Activated CD8-positive, alpha-beta T cell treated with anti-CD3 and anti-CD28 coated beads for 36 hours (primary cell): ENCODE data around the gene MAGI2. TPM values are rescaled to one million over a fixed set of nuclear protein-coding genes. Genes with fewer than 3 reads are reported as not detected.
A peak's percentile ranks its signal among the peaks of the same experiment; 100 is the strongest.
"Not testable (repeated sequence)": the region's sequence is repeated elsewhere in the genome, so short reads cannot be mapped to it uniquely, and the experiment has no call there.

Experiments
- ATAC-seq: fragments of 200-7000 bp; cut with Tn5 transposase; one replicate; pipeline ENCODE4 v1.10.0; 2021; ENCODE audit warnings: mild to moderate bottlenecking, moderate library complexity
- CTCF ChIA-PET: fragments of 350-600 bp; sonication (Branson Sonifier 250); formaldehyde crosslinking; loops from one replicate; lab custom pipeline; 2021; ENCODE audit warnings: antibody characterized with exemption; lab: Charles Lee
- POLR2A ChIA-PET: fragments of 350-600 bp; sonication (Branson Sonifier 250); formaldehyde crosslinking; loops from one replicate; lab custom pipeline; 2021; ENCODE audit warnings: antibody characterized with exemption; lab: Charles Lee
- DNase-seq: peaks from one replicate; pipeline ENCODE4 v3.0.0-alpha.2; 2020
- H3K27ac Mint-ChIP-seq: one replicate; pipeline ENCODE4 v1.8.0; 2021; ENCODE audit warnings: mild to moderate bottlenecking, mixed read lengths
- H3K27me3 Mint-ChIP-seq: one replicate; pipeline ENCODE4 v1.8.0; 2021; ENCODE audit warnings: mixed read lengths
- H3K36me3 Mint-ChIP-seq: one replicate; pipeline ENCODE4 v1.8.0; 2021; ENCODE audit warnings: low read depth, mixed read lengths
- H3K4me1 Mint-ChIP-seq: one replicate; pipeline ENCODE4 v1.8.0; 2021; ENCODE audit warnings: low read depth, mixed read lengths
- H3K4me3 Mint-ChIP-seq: one replicate; pipeline ENCODE4 v1.8.0; 2021; ENCODE audit warnings: mild to moderate bottlenecking, moderate library complexity, mixed read lengths
- H3K9me3 Mint-ChIP-seq: one replicate; pipeline ENCODE4 v1.8.0; 2021; ENCODE audit warnings: mixed read lengths
- intact Hi-C: fragments of 100-400 bp; cut with micrococcal nuclease; formaldehyde crosslinking; loops from one replicate; pipeline ENCODE4 v1.10.0; 2022
- total RNA-seq, 2 experiments: library from RNA; stranded (reverse); gene quantifications; one replicate each; pipeline ENCODE4 v1.2.3, GENCODE V29; 2021
- TF ChIP-seq, protein P1 (sequence below): fragments of 200-600 bp; IDR thresholded peaks from one replicate; pipeline ENCODE4 v1.8.0; 2022; ENCODE audit warnings: antibody characterized with exemption, mild to moderate bottlenecking

The MAGI2 gene
- total RNA-seq, 2 experiments from 2014 or later, result 0.04 to 0.09 TPM

DNA sequence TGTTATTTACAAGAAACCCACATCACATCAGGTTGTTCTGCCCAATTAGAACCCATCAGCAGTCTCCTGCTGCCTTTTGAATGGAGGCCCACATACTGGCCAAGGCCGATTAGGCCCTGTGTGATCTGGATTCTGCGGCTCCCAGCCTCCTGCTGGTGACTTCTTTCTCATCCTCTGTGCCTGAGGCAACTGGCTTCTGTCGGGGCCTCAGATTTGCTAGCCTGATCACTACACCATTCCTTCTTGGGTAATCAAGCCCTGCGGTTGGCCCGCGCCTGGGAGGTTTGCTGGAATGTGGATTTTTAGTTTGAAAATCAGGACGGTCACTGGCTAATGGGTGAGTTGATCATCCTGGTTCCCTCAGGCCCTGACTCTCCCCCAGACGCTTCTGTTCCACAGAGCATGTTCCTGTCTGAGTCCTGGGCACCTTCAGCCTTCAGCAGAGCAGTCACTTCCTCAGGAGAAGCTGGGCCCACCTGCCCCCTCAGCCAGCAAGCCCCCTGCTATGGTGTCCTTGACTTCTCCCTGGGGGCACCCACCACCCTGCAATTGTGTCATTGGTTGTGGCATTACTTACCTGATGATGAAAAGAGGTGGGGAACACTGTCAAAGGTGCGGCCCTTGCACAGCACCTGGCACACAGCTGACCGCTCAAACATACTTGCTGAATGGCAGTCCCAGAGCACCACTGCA lies 1447.3 kb downstream of the MAGI2 start:
- TF ChIP-seq, protein P1, sequence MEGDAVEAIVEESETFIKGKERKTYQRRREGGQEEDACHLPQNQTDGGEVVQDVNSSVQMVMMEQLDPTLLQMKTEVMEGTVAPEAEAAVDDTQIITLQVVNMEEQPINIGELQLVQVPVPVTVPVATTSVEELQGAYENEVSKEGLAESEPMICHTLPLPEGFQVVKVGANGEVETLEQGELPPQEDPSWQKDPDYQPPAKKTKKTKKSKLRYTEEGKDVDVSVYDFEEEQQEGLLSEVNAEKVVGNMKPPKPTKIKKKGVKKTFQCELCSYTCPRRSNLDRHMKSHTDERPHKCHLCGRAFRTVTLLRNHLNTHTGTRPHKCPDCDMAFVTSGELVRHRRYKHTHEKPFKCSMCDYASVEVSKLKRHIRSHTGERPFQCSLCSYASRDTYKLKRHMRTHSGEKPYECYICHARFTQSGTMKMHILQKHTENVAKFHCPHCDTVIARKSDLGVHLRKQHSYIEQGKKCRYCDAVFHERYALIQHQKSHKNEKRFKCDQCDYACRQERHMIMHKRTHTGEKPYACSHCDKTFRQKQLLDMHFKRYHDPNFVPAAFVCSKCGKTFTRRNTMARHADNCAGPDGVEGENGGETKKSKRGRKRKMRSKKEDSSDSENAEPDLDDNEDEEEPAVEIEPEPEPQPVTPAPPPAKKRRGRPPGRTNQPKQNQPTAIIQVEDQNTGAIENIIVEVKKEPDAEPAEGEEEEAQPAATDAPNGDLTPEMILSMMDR, result no peak
- ChIA-PET CTCF (no interaction called here), POLR2A (no interaction called here)
- H3K4me1 Mint-ChIP-seq, result no peaks in the 10 kb centered on the region
- H3K27ac Mint-ChIP-seq, result no peak overlapping the region
- intact Hi-C loops, result no loop called here
- DNase-seq (no peak), ATAC-seq (no peak)
- H3K36me3 Mint-ChIP-seq, result no peaks in the 10 kb centered on the region
- H3K27me3 Mint-ChIP-seq, result no peaks in the 10 kb centered on the region
- H3K4me3 Mint-ChIP-seq, result no peak overlapping the region
- no peaks in the 10 kb centered on the region for H3K9me3 Mint-ChIP-seq

DNA sequence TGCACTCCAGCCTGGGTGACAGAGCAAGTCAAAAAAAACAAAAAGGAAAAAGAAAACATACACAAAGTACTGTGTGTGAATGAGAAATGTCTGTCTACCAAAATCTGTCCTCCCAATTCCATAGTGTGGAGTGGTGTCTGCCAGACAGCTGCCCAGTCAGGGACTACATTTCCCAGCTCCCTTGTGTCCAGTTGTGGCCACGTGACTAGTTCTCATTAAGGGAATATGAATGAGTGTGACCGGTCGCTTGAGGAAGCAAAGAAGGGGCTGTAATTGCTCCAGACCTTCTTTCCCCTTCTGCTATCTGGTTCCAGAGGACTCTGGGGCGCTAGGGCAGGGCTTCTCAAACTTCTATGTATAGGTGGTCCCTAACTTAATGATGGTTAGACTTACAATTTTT lies 1450.8 kb downstream of the MAGI2 start:
- H3K36me3 Mint-ChIP-seq, result no peaks in the 10 kb centered on the region
- no peak for DNase-seq
- ATAC-seq, result no peak
- intact Hi-C loops, result no loop called here
- no peaks in the 10 kb centered on the region for H3K4me1 Mint-ChIP-seq
- H3K9me3 Mint-ChIP-seq, result peaks cover 3% of the 10 kb centered on the region
- ChIA-PET CTCF (interaction anchor here (1.8 kb wide), 1 partner anchor 37 kb away, joined by 6 read pairs; no protein-coding TSS in a partner anchor), POLR2A (no interaction called here)
- TF ChIP-seq, protein P1, result no peak
- no peak overlapping the region for H3K27ac Mint-ChIP-seq
- no peak overlapping the region for H3K4me3 Mint-ChIP-seq
- H3K27me3 Mint-ChIP-seq, result peaks cover 3% of the 10 kb centered on the region

DNA sequence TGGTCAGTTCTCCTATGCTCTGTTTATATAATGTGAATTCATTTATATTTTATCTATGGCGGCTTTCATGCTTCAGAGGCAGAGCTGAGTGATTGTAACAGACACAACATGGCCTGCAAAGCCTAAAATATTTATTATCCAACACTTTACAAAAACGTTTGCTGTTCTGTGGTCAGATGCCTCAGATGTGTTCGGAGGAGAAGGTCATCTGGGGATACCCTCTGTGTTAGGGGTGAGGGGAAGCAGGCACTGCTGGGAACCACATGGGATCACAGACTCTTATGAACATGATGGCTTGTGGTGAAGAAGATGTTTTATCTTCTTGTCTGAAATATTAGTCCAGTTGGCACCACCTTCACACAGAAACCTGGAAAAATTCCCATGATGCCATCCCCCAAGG lies 1451.4 kb downstream of the MAGI2 start:
- ChIA-PET POLR2A (no interaction called here), CTCF (no interaction called here)
- ATAC-seq (no peak), DNase-seq (no peak)
- Mint-ChIP-seq H3K9me3 (peaks cover 3% of the 10 kb centered on the region), H3K4me1 (no peaks in the 10 kb centered on the region), H3K4me3 (no peak overlapping the region), H3K27me3 (peaks cover 3% of the 10 kb centered on the region), H3K27ac (no peak overlapping the region), H3K36me3 (no peaks in the 10 kb centered on the region)
- TF ChIP-seq, protein P1, result no peak
- intact Hi-C loops, result no loop called here

DNA sequence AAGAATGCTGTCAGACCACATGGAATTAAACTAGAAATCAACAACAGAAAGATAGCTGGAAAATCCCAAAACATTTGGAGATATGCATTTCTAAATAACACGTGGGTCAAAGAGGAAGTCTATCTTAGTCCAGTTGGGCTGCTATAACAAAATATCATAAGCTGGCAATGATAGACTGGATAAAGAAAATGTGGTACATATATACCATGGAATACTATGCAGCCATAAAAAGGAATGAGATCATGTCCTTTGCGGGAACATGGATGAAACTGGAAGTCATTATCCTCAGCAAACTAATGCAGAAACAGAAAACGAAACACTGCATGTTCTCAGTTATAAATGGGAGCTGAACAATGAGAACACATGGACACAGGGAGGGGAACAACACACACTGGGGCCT lies 1454.3 kb downstream of the MAGI2 start:
- POLR2A ChIA-PET, result interaction anchor here (1.1 kb wide), 1 partner anchor 16 kb away, joined by 3 read pairs; no protein-coding TSS in a partner anchor
- H3K27me3 Mint-ChIP-seq, ATAC-seq, H3K4me1 Mint-ChIP-seq, H3K9me3 Mint-ChIP-seq, H3K4me3 Mint-ChIP-seq, H3K27ac Mint-ChIP-seq, intact Hi-C loops, CTCF ChIA-PET, H3K36me3 Mint-ChIP-seq, DNase-seq: not testable (repeated sequence)

DNA sequence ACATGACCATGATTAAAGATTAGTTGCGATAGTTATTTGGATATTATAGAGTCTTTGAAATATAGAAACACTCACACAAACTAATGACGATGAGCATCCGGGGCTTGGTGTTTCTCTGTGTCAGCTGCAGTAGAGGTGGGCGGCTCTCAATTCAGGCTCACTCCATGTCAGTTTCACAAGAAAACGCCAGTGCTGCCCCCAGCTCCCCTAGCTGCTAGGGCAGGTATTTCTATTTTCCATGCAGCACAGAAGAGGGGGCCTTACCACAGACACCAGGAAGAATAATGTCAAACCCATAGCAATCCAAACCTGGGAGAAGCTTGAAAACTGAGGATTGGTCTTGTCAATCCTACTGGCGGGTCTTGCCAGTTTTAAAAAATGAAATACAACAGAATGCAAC lies 1457.8 kb downstream of the MAGI2 start:
- H3K27ac Mint-ChIP-seq, result no peak overlapping the region
- ATAC-seq, result no peak
- DNase-seq, result peak; percentile 6
- TF ChIP-seq, protein P1, result no peak
- H3K36me3 Mint-ChIP-seq, result no peaks in the 10 kb centered on the region
- POLR2A ChIA-PET, result no interaction called here
- H3K4me3 Mint-ChIP-seq, result no peak overlapping the region
- no peaks in the 10 kb centered on the region for H3K4me1 Mint-ChIP-seq
- intact Hi-C loops, result no loop called here
- peaks cover 3% of the 10 kb centered on the region for H3K9me3 Mint-ChIP-seq
- peaks cover 3% of the 10 kb centered on the region for H3K27me3 Mint-ChIP-seq
- CTCF ChIA-PET, result interaction anchor here (1.0 kb wide), 1 partner anchor 344 kb away, joined by 3 read pairs; no protein-coding TSS in a partner anchor
